Activated CD4-positive, alpha-beta T cell treated with anti-CD3 and anti-CD28 coated beads for 36 hours (primary cell): ENCODE measurements around the gene AGAP2. TPM values are rescaled to one million over a fixed set of nuclear protein-coding genes. Genes with fewer than 3 reads are reported as not detected.

ENCODE experiments used
- ATAC-seq: fragments of 200-7000 bp; cut with Tn5 transposase; one replicate; pipeline ENCODE4 v1.10.0; 2021; ENCODE audit warnings: mild to moderate bottlenecking, moderate library complexity
- CTCF ChIA-PET: fragments of 350-600 bp; sonication (Branson Sonifier 250); formaldehyde crosslinking; loops from one replicate; lab custom pipeline; 2021; ENCODE audit warnings: antibody characterized with exemption; lab: Charles Lee
- POLR2A ChIA-PET: fragments of 350-600 bp; sonication (Branson Sonifier 250); formaldehyde crosslinking; loops from one replicate; lab custom pipeline; 2021; ENCODE audit warnings: antibody characterized with exemption, inconsistent platforms; lab: Charles Lee
- DNase-seq: peaks from one replicate; pipeline ENCODE4 v3.0.0-alpha.2; 2020
- H3K27ac Mint-ChIP-seq: one replicate; pipeline ENCODE4 v1.8.0; 2021; ENCODE audit warnings: mixed read lengths
- H3K27me3 Mint-ChIP-seq: one replicate; pipeline ENCODE4 v1.8.0; 2021; ENCODE audit warnings: mixed read lengths
- H3K36me3 Mint-ChIP-seq: one replicate; pipeline ENCODE4 v1.8.0; 2021; ENCODE audit warnings: low read depth, mixed read lengths
- H3K4me1 Mint-ChIP-seq: one replicate; pipeline ENCODE4 v1.8.0; 2021; ENCODE audit warnings: mixed read lengths
- H3K4me3 Mint-ChIP-seq: one replicate; pipeline ENCODE4 v1.8.0; 2021; ENCODE audit warnings: mild to moderate bottlenecking, moderate library complexity, mixed read lengths
- H3K9me3 Mint-ChIP-seq: one replicate; pipeline ENCODE4 v1.8.0; 2021; ENCODE audit warnings: low read depth, mixed read lengths
- intact Hi-C, 2 experiments: fragments of 100-400 bp; cut with DNase I in 1 of 2; cut with micrococcal nuclease in 1 of 2; formaldehyde crosslinking; loops; one replicate each; pipeline versions ENCODE4 v1.14.2 to v1.15.1; 2022 to 2024; cut with DNase I, micrococcal nuclease
- total RNA-seq, 2 experiments: library from RNA; stranded (reverse); gene quantifications; one replicate each; pipeline ENCODE4 v1.2.3, GENCODE V29; 2021

AGAP2 gene
- total RNA-seq, 2 experiments from 2014 or later: 28.0 to 46.9 TPM

DNA sequence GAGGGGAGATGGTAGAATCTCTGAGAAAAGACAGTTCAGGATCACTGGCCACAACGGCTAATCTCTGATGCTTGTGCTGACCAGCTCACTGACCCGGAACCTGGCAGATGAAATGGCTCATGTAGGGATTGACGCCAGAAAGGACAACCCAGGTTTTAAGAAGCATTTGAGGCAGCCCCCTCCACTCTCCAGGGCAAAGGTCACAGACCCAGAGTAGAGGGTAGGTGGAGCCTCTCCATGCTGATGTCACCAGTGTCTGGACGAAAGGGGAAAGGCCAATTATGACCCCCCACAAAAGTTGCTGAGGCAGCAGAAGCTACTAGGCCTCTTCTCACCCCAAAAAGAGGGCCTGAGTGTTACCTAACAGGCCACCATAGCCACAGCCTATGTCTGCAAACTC, 32.2 kb upstream of the AGAP2 start:
- ATAC-seq (no peak), DNase-seq (no peak)
- intact Hi-C loops: loop anchor here in 1 of 2 experiments (2.0 kb wide), 1 partner anchor 14 kb away; no protein-coding TSS in a partner anchor
- Mint-ChIP-seq H3K27me3 (peaks cover 7% of the 10 kb centered on the region), H3K4me3 (peak overlapping the region; percentile 94), H3K27ac (no peak overlapping the region), H3K9me3 (no peaks in the 10 kb centered on the region), H3K4me1 (peaks cover 32% of the 10 kb centered on the region), H3K36me3 (peaks cover 39% of the 10 kb centered on the region)
- POLR2A ChIA-PET: interaction anchor here (0.7 kb wide), 1 partner anchor 234 kb away, joined by 4 read pairs; no protein-coding TSS in a partner anchor
- CTCF ChIA-PET: interaction anchor here (1.1 to 1.7 kb wide), 2 partner anchors 11 to 14 kb away, joined by 6 read pairs; no protein-coding TSS in a partner anchor

DNA sequence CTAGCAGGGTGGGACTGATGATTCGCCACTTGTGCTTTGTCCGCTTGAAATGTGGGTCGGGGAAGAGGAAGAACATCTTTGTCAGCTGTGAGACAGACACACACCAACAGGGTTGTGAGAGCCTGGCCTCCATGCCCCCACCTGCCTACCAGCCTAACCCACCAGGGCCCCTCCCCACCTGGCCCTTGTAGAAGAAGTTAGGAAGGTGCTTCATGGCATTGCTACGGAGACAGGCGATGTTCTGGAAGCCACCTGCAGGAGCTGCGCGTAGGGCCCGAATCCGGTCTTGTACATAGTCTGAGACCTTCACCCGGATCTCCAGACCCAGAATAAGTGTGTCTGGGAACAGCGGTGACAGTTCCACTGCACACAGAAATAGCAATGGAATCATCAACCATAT, 31.1 kb upstream of the AGAP2 start:
- peaks cover 7% of the 10 kb centered on the region for H3K27me3 Mint-ChIP-seq
- H3K4me1 Mint-ChIP-seq: peaks cover 37% of the 10 kb centered on the region
- no peak for ATAC-seq
- POLR2A ChIA-PET: no interaction called here
- no peaks in the 10 kb centered on the region for H3K9me3 Mint-ChIP-seq
- H3K4me3 Mint-ChIP-seq: peak overlapping the region; percentile 4
- intact Hi-C loops: no loop called here
- peaks cover 38% of the 10 kb centered on the region for H3K36me3 Mint-ChIP-seq
- no peak for DNase-seq
- CTCF ChIA-PET: interaction anchor here (0.6 to 1.7 kb wide), 4 partner anchors 10 to 81 kb away, joined by 3 to 6 read pairs (median 4); no protein-coding TSS in a partner anchor
- no peak overlapping the region for H3K27ac Mint-ChIP-seq

DNA sequence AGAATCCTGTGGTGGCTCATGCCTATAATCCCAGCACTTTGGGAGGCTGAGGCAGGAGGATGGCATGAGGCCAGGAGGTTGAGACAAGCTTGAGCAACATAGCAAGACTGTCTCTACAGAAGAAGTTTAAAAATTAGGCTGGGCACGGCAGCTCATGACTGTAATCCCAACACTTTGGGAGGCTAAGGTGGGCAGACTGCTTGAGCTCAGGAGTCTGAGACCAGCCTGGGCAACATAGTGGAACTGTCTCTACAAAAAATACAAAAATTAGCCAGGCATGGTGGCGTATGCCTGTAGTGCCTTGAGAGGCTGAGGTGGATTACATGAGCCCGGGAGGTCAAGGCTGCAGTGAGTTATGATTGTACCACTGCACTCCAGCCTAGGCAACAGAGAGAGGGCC, 29.3 kb upstream of the AGAP2 start:
- DNase-seq (no peak), ATAC-seq (no peak)
- intact Hi-C loops: no loop called here
- ChIA-PET CTCF (interaction anchor here (0.8 to 3.8 kb wide), 6 partner anchors 9 to 137 kb away, joined by 3 to 54 read pairs (median 4); partner anchors contain the start of gene MARCHF9), POLR2A (interaction anchor here (1.6 kb wide), 1 partner anchor 11 kb away, joined by 6 read pairs; no protein-coding TSS in a partner anchor)
- peaks cover 10% of the 10 kb centered on the region for H3K27me3 Mint-ChIP-seq
- H3K4me3 Mint-ChIP-seq: no peak overlapping the region
- no peak overlapping the region for H3K27ac Mint-ChIP-seq
- peaks cover 49% of the 10 kb centered on the region for H3K36me3 Mint-ChIP-seq
- H3K9me3 Mint-ChIP-seq: no peaks in the 10 kb centered on the region
- H3K4me1 Mint-ChIP-seq: peaks cover 43% of the 10 kb centered on the region

DNA sequence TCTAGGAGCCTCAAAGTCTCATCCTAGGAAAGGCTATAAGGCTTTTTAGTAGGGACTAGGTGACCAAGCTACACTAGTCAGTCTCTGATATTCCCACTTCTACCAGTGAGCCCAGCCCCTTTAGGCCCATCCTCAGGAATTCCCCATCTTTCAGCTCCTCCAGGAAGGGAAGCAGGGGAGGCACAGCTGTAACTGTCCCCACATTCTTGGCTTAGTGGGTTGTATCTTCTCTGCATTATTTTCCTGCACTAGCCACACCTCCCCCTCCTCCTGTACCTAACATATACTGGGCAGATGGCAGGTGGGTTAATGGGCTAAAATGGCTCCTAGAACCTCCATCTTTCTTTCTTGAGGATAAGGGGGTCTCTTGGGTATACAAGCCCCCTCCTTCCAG, 28.8 kb upstream of the AGAP2 start:
- Mint-ChIP-seq H3K4me1 (peaks cover 42% of the 10 kb centered on the region), H3K4me3 (no peak overlapping the region), H3K27me3 (peaks cover 10% of the 10 kb centered on the region), H3K9me3 (no peaks in the 10 kb centered on the region), H3K27ac (no peak overlapping the region), H3K36me3 (peaks cover 52% of the 10 kb centered on the region)
- ATAC-seq: no peak
- DNase-seq: no peak
- intact Hi-C loops: no loop called here
- ChIA-PET CTCF (interaction anchor here (0.8 to 3.8 kb wide), 7 partner anchors 8 to 138 kb away, joined by 3 to 54 read pairs (median 4); partner anchors contain the start of gene MARCHF9), POLR2A (interaction anchor here (1.5 to 1.6 kb wide), 2 partner anchors 11 to 71 kb away, joined by 3 to 6 read pairs; no protein-coding TSS in a partner anchor)

GRCh38 chr12:57766464-57767304, 28.1 kb upstream of the AGAP2 start, which contains the start of gene CYP27B1:
Gene CYP27B1 (minus strand): TSS chr12:57767078. CDS start chr12:57767041, 37 bp downstream.
- ATAC-seq: no peak
- CTCF ChIA-PET: interaction anchor here (0.8 to 3.8 kb wide), 9 partner anchors 8 to 137 kb away, joined by 3 to 54 read pairs (median 3); partner anchors contain the start of gene MARCHF9
- Mint-ChIP-seq H3K27me3 (peaks cover 10% of the 10 kb centered on the region), H3K9me3 (no peaks in the 10 kb centered on the region), H3K27ac (peak within 1 kb of the TSS; percentile 63), H3K36me3 (peaks cover 52% of the 10 kb centered on the region), H3K4me3 (peak within 1 kb of the TSS; percentile 83), H3K4me1 (peaks cover 40% of the 10 kb centered on the region)
- POLR2A ChIA-PET: interaction anchor here (0.7 to 1.6 kb wide), 5 partner anchors 10 to 72 kb away, joined by 3 to 6 read pairs (median 3); no protein-coding TSS in a partner anchor
- DNase-seq: peak; percentile 25
- intact Hi-C loops: no loop called here

DNA sequence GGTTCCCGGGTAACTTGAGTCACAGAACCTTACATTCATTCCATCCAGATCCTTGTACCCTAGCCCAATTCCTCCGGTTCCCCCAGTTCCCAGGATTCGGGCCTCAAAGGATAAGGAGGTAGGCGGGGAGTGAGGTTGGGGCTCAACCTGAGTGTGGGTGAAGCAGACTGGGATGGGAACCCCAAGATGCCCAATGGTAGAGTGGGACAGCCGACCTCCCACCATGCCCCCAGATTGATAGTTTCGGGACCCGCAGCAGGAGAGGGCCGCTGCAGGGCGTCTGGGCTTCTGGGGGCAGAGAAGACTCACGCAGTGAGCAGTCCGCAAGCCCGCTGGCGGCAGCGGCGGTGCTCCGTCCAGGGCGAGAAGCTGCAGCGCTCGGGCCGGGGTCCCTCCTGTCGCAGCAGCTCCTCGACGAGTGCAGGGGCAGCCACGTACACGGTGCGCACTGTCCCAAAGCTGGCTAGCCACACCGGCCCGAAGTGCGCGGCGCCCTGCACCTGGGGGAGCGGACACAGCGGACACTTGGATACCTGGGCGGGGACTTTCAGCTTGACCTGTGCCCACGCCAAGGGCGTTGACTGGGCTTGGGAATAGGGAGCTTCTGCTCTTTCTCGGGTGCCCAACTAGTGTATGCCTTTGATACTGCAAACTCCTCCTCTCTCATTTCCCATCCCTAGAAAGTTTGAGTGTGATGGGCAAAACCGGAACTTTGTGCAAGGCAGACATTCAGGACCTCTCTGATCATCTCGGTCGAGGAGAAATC, 27.3 kb upstream of the AGAP2 start:
- intact Hi-C loops: loop anchor here in 1 of 2 experiments (1.0 kb wide), 1 partner anchor 10 kb away; no protein-coding TSS in a partner anchor
- CTCF ChIA-PET: interaction anchor here (0.6 to 3.8 kb wide), 11 partner anchors 9 to 133 kb away, joined by 3 to 54 read pairs (median 3); partner anchors contain the start of genes B4GALNT1, MARCHF9 and TSFM
- Mint-ChIP-seq H3K27ac (peak overlapping the region; percentile 84), H3K36me3 (peaks cover 57% of the 10 kb centered on the region), H3K4me1 (peaks cover 34% of the 10 kb centered on the region), H3K9me3 (no peaks in the 10 kb centered on the region), H3K27me3 (peaks cover 10% of the 10 kb centered on the region), H3K4me3 (peak overlapping the region; percentile 83)
- ATAC-seq: peak; percentile 10
- peak; percentile 31 for DNase-seq
- POLR2A ChIA-PET: interaction anchor here (0.7 to 1.5 kb wide), 5 partner anchors 9 to 73 kb away, joined by 3 to 4 read pairs (median 3); no protein-coding TSS in a partner anchor

GRCh38 chr12:57765003-57765697, 26.6 kb upstream of the AGAP2 start:
- no peaks in the 10 kb centered on the region for H3K9me3 Mint-ChIP-seq
- POLR2A ChIA-PET: interaction anchor here (1.0 to 1.2 kb wide), 2 partner anchors 16 to 19 kb away, joined by 3 read pairs; no protein-coding TSS in a partner anchor
- CTCF ChIA-PET: interaction anchor here (0.6 to 3.8 kb wide), 9 partner anchors 9 to 132 kb away, joined by 3 to 54 read pairs (median 5); partner anchors contain the start of genes B4GALNT1, MARCHF9, TSFM and TSPAN31
- intact Hi-C loops: loop anchor here in 1 of 2 experiments (1.0 kb wide), 1 partner anchor 9 kb away; no protein-coding TSS in a partner anchor
- peaks cover 10% of the 10 kb centered on the region for H3K27me3 Mint-ChIP-seq
- peak overlapping the region; percentile 83 for H3K4me3 Mint-ChIP-seq
- ATAC-seq (peak; percentile 79), DNase-seq (peak; percentile 79)
- H3K36me3 Mint-ChIP-seq: peaks cover 53% of the 10 kb centered on the region
- peak overlapping the region; percentile 84 for H3K27ac Mint-ChIP-seq
- H3K4me1 Mint-ChIP-seq: peaks cover 29% of the 10 kb centered on the region

- Mint-ChIP-seq H3K27ac (peak overlapping the region; percentile 84), H3K27me3 (peaks cover 10% of the 10 kb centered on the region), H3K9me3 (no peaks in the 10 kb centered on the region), H3K4me3 (peak overlapping the region; percentile 83), H3K36me3 (peaks cover 47% of the 10 kb centered on the region), H3K4me1 (peaks cover 33% of the 10 kb centered on the region)
- intact Hi-C loops: loop anchor here in 1 of 2 experiments (1.0 kb wide), 1 partner anchor 8 kb away; no protein-coding TSS in a partner anchor
- ChIA-PET POLR2A (no interaction called here), CTCF (interaction anchor here (0.6 to 1.5 kb wide), 7 partner anchors 8 to 128 kb away, joined by 3 to 8 read pairs (median 5); partner anchors contain the start of gene TSPAN31)
- ATAC-seq (peak; percentile 25), DNase-seq (peak; percentile 55)
Measured at GRCh38 chr12:57764662-57765002, 26.1 kb upstream of the AGAP2 start.

DNA sequence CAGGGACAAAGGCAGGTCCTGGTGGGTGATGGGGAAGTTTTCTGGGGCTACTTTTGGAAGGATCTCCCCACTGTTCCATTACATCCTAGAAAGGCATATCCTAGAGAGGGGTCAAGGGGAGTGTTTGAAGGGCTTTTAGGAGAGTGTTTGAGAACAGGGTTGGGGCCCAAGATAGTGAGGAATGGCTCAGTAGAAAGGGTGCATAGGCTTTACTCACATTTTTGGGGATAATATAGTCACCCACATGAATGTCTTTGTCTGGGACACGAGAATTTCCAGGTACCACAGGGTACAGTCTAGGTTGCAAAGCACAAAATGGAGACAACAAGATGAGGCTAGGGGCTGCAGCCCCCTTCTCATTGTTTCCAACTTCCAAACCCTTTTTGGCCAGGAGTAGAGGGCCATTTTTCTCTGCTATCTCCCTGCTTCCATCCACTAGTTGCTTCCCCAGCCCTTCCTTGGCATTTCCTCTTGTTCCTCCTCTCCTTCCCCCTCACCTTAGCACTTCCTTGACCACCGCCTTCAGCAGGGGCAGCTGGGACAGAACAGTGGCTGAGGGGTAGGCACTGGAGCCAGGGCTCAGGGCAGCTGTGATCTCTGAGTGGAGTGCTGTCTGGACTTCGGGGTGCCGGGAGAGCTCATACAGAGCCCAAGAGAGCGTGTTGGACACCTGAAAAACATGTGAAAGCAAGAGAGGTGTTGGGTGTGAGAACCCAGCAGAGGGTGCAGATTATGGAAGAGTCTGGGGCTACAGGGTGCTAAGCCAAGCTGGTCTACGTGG, 25.5 kb upstream of the AGAP2 start:
- peaks cover 10% of the 10 kb centered on the region for H3K27me3 Mint-ChIP-seq
- peaks cover 38% of the 10 kb centered on the region for H3K4me1 Mint-ChIP-seq
- ATAC-seq (no peak), DNase-seq (no peak)
- CTCF ChIA-PET: interaction anchor here (0.6 to 1.5 kb wide), 6 partner anchors 8 to 84 kb away, joined by 3 to 8 read pairs (median 5); partner anchors contain the start of gene TSPAN31
- H3K4me3 Mint-ChIP-seq: peak overlapping the region; percentile 83
- POLR2A ChIA-PET: no interaction called here
- intact Hi-C loops: no loop called here
- peaks cover 43% of the 10 kb centered on the region for H3K36me3 Mint-ChIP-seq
- H3K9me3 Mint-ChIP-seq: no peaks in the 10 kb centered on the region
- H3K27ac Mint-ChIP-seq: no peak overlapping the region
